HEK293 (cell line): ENCODE measurements around the gene MAMDC2.

Source experiments
- CTCF ChIA-PET: fragments of 350-600 bp; formaldehyde crosslinking; extraction: SDS; loops from one replicate; lab custom pipeline; 2021; ENCODE audit warnings: antibody characterized with exemption; lab: Yijun Ruan, JAX
- POLR2A ChIA-PET: fragments of 300-600 bp; formaldehyde crosslinking; extraction: SDS; loops from one replicate; lab custom pipeline; 2020; ENCODE audit warnings: antibody characterized with exemption, inconsistent platforms; lab: Yijun Ruan, JAX
- H3K27ac ChIP-seq: fragments of 200-500 bp; sonication (Bioruptor generic); 2 replicates; pipeline ENCODE4 v1.5.1; 2014; ENCODE audit warnings: low read depth, low read length, control low read depth, inconsistent platforms; ENCODE audit errors: extremely low read depth
- H3K36me3 ChIP-seq, 2 experiments: fragments of 200-500 bp in 1 of 2; sonication (Bioruptor generic) in 1 of 2; 1 replicate in 1 of 2; 2 replicates in 1 of 2; pipeline ENCODE4 v1.5.1; 2014 to 2017; ENCODE audit warnings: inconsistent platforms in 2 of 2, low read length in 2 of 2; ENCODE audit not compliant: control insufficient read depth in 2 of 2, insufficient read depth in 1 of 2
- H3K4me1 ChIP-seq: fragments of 200-500 bp; sonication (Bioruptor generic); 2 replicates; pipeline ENCODE4 v1.5.1; 2014; ENCODE audit warnings: mild to moderate bottlenecking, low read length, inconsistent platforms; ENCODE audit not compliant: control insufficient read depth, insufficient read depth
- H3K4me3 ChIP-seq: 2 replicates; pipeline ENCODE4 v1.5.1; 2011; ENCODE audit warnings: low read depth, mild to moderate bottlenecking, control low read depth, low read length, moderate library complexity
- H3K9me3 ChIP-seq: fragments of 200-500 bp; sonication (Bioruptor generic); 2 replicates; pipeline ENCODE4 v1.5.1; 2014; ENCODE audit warnings: low read depth, low read length, inconsistent platforms; ENCODE audit not compliant: control insufficient read depth, insufficient read depth
- GFI1B ChIP-seq: fragments of 450-650 bp; formaldehyde crosslinking; IDR thresholded peaks from 2 replicates; pipeline ENCODE4 v1.5.1; 2016; ENCODE audit warnings: missing biosample characterization, missing genetic modification characterization
- IKZF3 ChIP-seq: fragments of 450-650 bp; IDR thresholded peaks from 2 replicates; pipeline ENCODE4 v1.5.0; 2018; ENCODE audit warnings: missing biosample characterization, mild to moderate bottlenecking, missing genetic modification characterization, moderate library complexity
- SCRT2 ChIP-seq: fragments of 450-650 bp; formaldehyde crosslinking; IDR thresholded peaks from 2 replicates; pipeline ENCODE4 v1.5.1; 2016; ENCODE audit warnings: missing biosample characterization, missing genetic modification characterization
- ZNF132 ChIP-seq: fragments of 450-650 bp; formaldehyde crosslinking; IDR thresholded peaks from 2 replicates; pipeline ENCODE4 v1.5.1; 2017; ENCODE audit warnings: missing biosample characterization, missing genetic modification characterization, borderline replicate concordance
- ZNF146 ChIP-seq: fragments of 450-650 bp; formaldehyde crosslinking; IDR thresholded peaks from 2 replicates; pipeline ENCODE4 v1.5.1; 2016; ENCODE audit warnings: missing biosample characterization, missing genetic modification characterization
- ZNF16 ChIP-seq: fragments of 450-650 bp; formaldehyde crosslinking; IDR thresholded peaks from 2 replicates; pipeline ENCODE4 v1.5.1; 2016; ENCODE audit warnings: low read depth, missing biosample characterization, missing genetic modification characterization
- ZNF175 ChIP-seq: fragments of 450-650 bp; formaldehyde crosslinking; IDR thresholded peaks from 2 replicates; pipeline ENCODE4 v1.5.1; 2016; ENCODE audit warnings: missing biosample characterization, missing genetic modification characterization
- ZNF18 ChIP-seq: fragments of 450-650 bp; formaldehyde crosslinking; IDR thresholded peaks from 2 replicates; pipeline ENCODE4 v1.5.1; 2016; ENCODE audit warnings: missing biosample characterization, missing genetic modification characterization
- ZNF324 ChIP-seq: fragments of 450-650 bp; formaldehyde crosslinking; IDR thresholded peaks from 2 replicates; pipeline ENCODE4 v1.5.1; 2016; ENCODE audit warnings: missing biosample characterization, missing genetic modification characterization
- ZNF341 ChIP-seq: fragments of 450-650 bp; formaldehyde crosslinking; IDR thresholded peaks from 2 replicates; pipeline ENCODE4; 2016; ENCODE audit warnings: low read depth, missing biosample characterization, missing genetic modification characterization
- ZNF488 ChIP-seq: fragments of 450-650 bp; formaldehyde crosslinking; IDR thresholded peaks from 2 replicates; pipeline ENCODE4 v1.5.1; 2016; ENCODE audit warnings: missing biosample characterization, missing genetic modification characterization
- ZNF548 ChIP-seq: fragments of 450-650 bp; formaldehyde crosslinking; IDR thresholded peaks from 2 replicates; pipeline ENCODE4 v1.5.1; 2016; ENCODE audit warnings: missing biosample characterization, missing genetic modification characterization
- ZNF830 ChIP-seq: fragments of 450-650 bp; IDR thresholded peaks from 2 replicates; pipeline ENCODE4 v1.5.0; 2018; ENCODE audit warnings: missing biosample characterization, missing genetic modification characterization, low read depth, mild to moderate bottlenecking, moderate library complexity
- TF ChIP-seq, protein P1 (sequence below): fragments of 450-650 bp; formaldehyde crosslinking; IDR thresholded peaks from 2 replicates; pipeline ENCODE4 v1.5.1; 2016; ENCODE audit warnings: missing biosample characterization, missing genetic modification characterization
- TF ChIP-seq, protein P2 (sequence below): fragments of 450-650 bp; formaldehyde crosslinking; conservative IDR thresholded peaks from 2 replicates; pipeline ENCODE4 v1.5.1; 2016; ENCODE audit warnings: low read depth, missing biosample characterization, missing genetic modification characterization
- TF ChIP-seq, protein P3 (sequence below): fragments of 450-650 bp; formaldehyde crosslinking; IDR thresholded peaks from 2 replicates; pipeline ENCODE4 v1.5.1; 2017; ENCODE audit warnings: missing biosample characterization, missing genetic modification characterization

The MAMDC2 gene

GRCh38 chr9:70165006-70165602 is 121.5 kb downstream of the MAMDC2 start:
- TF ChIP-seq, protein P1, sequence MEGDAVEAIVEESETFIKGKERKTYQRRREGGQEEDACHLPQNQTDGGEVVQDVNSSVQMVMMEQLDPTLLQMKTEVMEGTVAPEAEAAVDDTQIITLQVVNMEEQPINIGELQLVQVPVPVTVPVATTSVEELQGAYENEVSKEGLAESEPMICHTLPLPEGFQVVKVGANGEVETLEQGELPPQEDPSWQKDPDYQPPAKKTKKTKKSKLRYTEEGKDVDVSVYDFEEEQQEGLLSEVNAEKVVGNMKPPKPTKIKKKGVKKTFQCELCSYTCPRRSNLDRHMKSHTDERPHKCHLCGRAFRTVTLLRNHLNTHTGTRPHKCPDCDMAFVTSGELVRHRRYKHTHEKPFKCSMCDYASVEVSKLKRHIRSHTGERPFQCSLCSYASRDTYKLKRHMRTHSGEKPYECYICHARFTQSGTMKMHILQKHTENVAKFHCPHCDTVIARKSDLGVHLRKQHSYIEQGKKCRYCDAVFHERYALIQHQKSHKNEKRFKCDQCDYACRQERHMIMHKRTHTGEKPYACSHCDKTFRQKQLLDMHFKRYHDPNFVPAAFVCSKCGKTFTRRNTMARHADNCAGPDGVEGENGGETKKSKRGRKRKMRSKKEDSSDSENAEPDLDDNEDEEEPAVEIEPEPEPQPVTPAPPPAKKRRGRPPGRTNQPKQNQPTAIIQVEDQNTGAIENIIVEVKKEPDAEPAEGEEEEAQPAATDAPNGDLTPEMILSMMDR (tag by site-specific recombination): no peak
- TF ChIP-seq IKZF3 (tag by site-specific recombination) (no peak), ZNF341 (tag by site-specific recombination) (no peak), ZNF175 (tag by site-specific recombination) (no peak), ZNF488 (no peak), ZNF830 (tag by site-specific recombination) (no peak), ZNF324 (tag by site-specific recombination) (no peak), SCRT2 (no peak), ZNF16 (no peak), GFI1B (tag by site-specific recombination) (no peak), ZNF18 (tag by site-specific recombination) (no peak), ZNF146 (tag by site-specific recombination) (no peak), ZNF548 (no peak)
- TF ChIP-seq, protein P2, sequence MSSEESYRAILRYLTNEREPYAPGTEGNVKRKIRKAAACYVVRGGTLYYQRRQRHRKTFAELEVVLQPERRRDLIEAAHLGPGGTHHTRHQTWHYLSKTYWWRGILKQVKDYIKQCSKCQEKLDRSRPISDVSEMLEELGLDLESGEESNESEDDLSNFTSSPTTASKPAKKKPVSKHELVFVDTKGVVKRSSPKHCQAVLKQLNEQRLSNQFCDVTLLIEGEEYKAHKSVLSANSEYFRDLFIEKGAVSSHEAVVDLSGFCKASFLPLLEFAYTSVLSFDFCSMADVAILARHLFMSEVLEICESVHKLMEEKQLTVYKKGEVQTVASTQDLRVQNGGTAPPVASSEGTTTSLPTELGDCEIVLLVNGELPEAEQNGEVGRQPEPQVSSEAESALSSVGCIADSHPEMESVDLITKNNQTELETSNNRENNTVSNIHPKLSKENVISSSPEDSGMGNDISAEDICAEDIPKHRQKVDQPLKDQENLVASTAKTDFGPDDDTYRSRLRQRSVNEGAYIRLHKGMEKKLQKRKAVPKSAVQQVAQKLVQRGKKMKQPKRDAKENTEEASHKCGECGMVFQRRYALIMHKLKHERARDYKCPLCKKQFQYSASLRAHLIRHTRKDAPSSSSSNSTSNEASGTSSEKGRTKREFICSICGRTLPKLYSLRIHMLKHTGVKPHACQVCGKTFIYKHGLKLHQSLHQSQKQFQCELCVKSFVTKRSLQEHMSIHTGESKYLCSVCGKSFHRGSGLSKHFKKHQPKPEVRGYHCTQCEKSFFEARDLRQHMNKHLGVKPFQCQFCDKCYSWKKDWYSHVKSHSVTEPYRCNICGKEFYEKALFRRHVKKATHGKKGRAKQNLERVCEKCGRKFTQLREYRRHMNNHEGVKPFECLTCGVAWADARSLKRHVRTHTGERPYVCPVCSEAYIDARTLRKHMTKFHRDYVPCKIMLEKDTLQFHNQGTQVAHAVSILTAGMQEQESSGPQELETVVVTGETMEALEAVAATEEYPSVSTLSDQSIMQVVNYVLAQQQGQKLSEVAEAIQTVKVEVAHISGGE: no peak
- no peak overlapping the region for H3K27ac ChIP-seq
- CTCF ChIA-PET: no interaction called here

DNA sequence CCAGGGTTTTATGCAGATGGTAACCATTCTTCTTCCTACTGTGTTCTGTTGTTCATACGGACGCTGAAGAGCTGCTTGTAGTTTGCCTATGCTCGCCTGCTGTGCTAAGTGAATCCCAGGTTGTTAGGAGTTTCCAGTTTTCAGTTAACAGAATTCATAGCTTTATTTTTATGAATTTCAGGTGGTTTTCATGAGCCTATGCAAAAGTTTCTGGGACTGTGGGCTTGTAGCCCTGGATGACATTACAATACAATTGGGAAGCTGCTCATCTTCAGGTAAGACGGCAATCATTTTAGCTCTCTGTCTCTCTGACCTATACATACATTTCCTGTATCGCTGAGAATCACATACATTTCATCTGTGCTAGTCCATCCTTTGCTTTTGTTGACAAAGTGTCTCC is 124.9 kb downstream of the MAMDC2 start:
- ChIA-PET CTCF (interaction anchor here (1.2 kb wide), 1 partner anchor 56 kb away, joined by 3 read pairs; no protein-coding TSS in a partner anchor), POLR2A (no interaction called here)
- no peaks in the 10 kb centered on the region for H3K36me3 ChIP-seq
- H3K4me1 ChIP-seq: no peaks in the 10 kb centered on the region
- TF ChIP-seq, protein P3, sequence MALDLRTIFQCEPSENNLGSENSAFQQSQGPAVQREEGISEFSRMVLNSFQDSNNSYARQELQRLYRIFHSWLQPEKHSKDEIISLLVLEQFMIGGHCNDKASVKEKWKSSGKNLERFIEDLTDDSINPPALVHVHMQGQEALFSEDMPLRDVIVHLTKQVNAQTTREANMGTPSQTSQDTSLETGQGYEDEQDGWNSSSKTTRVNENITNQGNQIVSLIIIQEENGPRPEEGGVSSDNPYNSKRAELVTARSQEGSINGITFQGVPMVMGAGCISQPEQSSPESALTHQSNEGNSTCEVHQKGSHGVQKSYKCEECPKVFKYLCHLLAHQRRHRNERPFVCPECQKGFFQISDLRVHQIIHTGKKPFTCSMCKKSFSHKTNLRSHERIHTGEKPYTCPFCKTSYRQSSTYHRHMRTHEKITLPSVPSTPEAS (tag by site-specific recombination): no peak
- TF ChIP-seq ZNF132 (tag by site-specific recombination): no peak
- no peaks in the 10 kb centered on the region for H3K9me3 ChIP-seq
- H3K4me3 ChIP-seq: no peak overlapping the region
- H3K27ac ChIP-seq: no peak overlapping the region

More at GRCh38 chr9:70165006-70165602, 121.5 kb downstream of the MAMDC2 start:
- H3K9me3 ChIP-seq: no peaks in the 10 kb centered on the region
- no peaks in the 10 kb centered on the region for H3K36me3 ChIP-seq
- no peak overlapping the region for H3K4me3 ChIP-seq
- no peaks in the 10 kb centered on the region for H3K4me1 ChIP-seq
- POLR2A ChIA-PET: no interaction called here
